Choroid plexus epithelial cell (primary cell): ENCODE data around the gene PHYHIPL.

Experiments
- DNase-seq: peaks from one replicate; pipeline ENCODE4 v3.0.0-alpha.2; 2010; ENCODE audit warnings: low read depth
- H3K4me3 ChIP-seq: 2 replicates; pipeline ENCODE4 v1.5.1; 2011; ENCODE audit warnings: low read depth, mild to moderate bottlenecking, control low read depth, low read length, moderate library complexity
- TF ChIP-seq, protein P1 (sequence below): conservative IDR thresholded peaks from 2 replicates; pipeline ENCODE4 v1.5.1; 2011; ENCODE audit warnings: low read depth, mild to moderate bottlenecking, control low read depth, inconsistent platforms, low read length, moderate library complexity

PHYHIPL gene

GRCh38 chr10:59134785-59135184 lies 41.7 kb upstream of the PHYHIPL start:
- no peak overlapping the region for H3K4me3 ChIP-seq
- no peak for DNase-seq
- TF ChIP-seq, protein P1, sequence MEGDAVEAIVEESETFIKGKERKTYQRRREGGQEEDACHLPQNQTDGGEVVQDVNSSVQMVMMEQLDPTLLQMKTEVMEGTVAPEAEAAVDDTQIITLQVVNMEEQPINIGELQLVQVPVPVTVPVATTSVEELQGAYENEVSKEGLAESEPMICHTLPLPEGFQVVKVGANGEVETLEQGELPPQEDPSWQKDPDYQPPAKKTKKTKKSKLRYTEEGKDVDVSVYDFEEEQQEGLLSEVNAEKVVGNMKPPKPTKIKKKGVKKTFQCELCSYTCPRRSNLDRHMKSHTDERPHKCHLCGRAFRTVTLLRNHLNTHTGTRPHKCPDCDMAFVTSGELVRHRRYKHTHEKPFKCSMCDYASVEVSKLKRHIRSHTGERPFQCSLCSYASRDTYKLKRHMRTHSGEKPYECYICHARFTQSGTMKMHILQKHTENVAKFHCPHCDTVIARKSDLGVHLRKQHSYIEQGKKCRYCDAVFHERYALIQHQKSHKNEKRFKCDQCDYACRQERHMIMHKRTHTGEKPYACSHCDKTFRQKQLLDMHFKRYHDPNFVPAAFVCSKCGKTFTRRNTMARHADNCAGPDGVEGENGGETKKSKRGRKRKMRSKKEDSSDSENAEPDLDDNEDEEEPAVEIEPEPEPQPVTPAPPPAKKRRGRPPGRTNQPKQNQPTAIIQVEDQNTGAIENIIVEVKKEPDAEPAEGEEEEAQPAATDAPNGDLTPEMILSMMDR: no peak

GRCh38 chr10:59135275-59135674 lies 41.2 kb upstream of the PHYHIPL start:
- no peak for DNase-seq
- no peak overlapping the region for H3K4me3 ChIP-seq
- TF ChIP-seq, protein P1: no peak

GRCh38 chr10:59138052-59138451 lies 38.4 kb upstream of the PHYHIPL start:
- DNase-seq: no peak
- TF ChIP-seq, protein P1: no peak
- no peak overlapping the region for H3K4me3 ChIP-seq

DNA sequence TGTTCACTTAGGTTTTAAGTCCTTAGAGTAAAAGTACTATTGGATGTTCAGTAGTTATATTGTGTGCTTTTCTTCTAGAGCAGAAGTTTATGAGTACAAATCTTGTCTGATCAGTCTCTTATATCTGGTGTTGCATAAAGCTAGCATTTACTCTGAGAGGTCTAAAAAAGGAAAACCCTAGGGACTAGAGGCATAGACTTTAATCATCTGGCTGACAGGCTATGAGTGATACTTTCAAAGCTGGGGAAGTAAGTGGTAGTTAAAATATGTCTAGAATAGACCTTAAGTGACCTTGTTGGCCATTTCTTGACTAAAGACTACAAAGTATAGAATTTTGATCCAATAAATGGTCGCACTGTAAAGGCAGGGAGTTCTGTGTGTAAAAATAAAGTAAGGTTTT lies 32.9 kb upstream of the PHYHIPL start:
- no peak overlapping the region for H3K4me3 ChIP-seq
- TF ChIP-seq, protein P1: no peak
- DNase-seq: no peak

- DNase-seq: no peak
- TF ChIP-seq, protein P1: no peak
- H3K4me3 ChIP-seq: no peak overlapping the region
These were observed 27.7 kb upstream of the PHYHIPL start for GRCh38 chr10:59148701-59149100.

- H3K4me3 ChIP-seq: no peak overlapping the region
- no peak for DNase-seq
These were observed 20.9 kb upstream of the PHYHIPL start for GRCh38 chr10:59155556-59155955.

DNA sequence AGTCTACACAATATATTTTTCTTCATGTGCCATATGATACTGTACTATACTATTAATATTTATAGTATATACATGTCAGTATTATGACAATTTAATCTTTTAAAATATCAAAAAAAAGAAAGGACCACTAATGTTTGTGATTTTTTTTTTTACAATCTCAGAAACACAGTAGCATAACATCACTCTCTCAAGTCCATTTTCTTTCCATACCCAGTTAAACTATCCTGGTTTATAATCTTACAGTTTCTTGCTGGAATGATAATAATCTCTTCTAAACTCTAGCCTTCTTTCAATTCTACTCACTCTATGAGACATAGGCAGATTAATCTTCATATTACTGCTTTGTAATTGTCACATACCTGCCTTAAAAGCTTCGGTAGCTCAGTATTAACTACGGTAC lies 8.9 kb upstream of the PHYHIPL start:
- no peak for DNase-seq
- no peak overlapping the region for H3K4me3 ChIP-seq
- TF ChIP-seq, protein P1: no peak

More at GRCh38 chr10:59155556-59155955, 20.9 kb upstream of the PHYHIPL start:
- TF ChIP-seq, protein P1: no peak
